ENCODE measurements around the gene SH3RF3. TPM values are rescaled to one million over a fixed set of nuclear protein-coding genes. Genes with fewer than 3 reads are reported as not detected.

SH3RF3 gene
- total RNA-seq, 1 experiment from 2014 or later, result 1.0 TPM

DNA sequence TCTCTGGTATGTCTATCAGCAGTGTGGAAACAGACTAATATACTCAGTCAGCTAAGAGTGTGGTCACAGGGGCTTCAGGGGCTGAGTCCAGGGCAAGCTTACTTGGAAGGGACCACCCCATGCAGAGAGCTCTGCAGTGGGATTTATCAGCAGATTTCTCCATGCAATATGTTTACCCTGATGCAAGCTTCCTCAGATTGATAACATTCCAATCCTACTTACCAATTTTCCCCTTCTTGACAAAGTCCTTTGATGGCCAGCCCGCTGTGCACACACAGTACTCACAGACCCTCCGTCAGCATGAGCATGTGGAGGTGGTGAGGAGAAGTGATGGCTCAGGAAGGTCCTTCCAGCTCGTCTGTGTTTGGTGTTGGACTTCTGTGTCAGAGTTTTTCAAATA is 51.8 kb downstream of the SH3RF3 start:
- ChIA-PET CTCF (no interaction called here), POLR2A (no interaction called here)
- Mint-ChIP-seq H3K27ac (no peak overlapping the region), H3K4me1 (peaks cover 12% of the 10 kb centered on the region), H3K9me3 (peaks cover 36% of the 10 kb centered on the region), H3K27me3 (ENCODE audit: low read depth) (peaks cover 2% of the 10 kb centered on the region; the same call in 1 of the 2 replicates), H3K4me3 (no peak overlapping the region), H3K36me3 (peaks cover 17% of the 10 kb centered on the region)
- no peak for ATAC-seq
- no peak for DNase-seq (ENCODE audit: low spot score)
- TF ChIP-seq, protein P1, sequence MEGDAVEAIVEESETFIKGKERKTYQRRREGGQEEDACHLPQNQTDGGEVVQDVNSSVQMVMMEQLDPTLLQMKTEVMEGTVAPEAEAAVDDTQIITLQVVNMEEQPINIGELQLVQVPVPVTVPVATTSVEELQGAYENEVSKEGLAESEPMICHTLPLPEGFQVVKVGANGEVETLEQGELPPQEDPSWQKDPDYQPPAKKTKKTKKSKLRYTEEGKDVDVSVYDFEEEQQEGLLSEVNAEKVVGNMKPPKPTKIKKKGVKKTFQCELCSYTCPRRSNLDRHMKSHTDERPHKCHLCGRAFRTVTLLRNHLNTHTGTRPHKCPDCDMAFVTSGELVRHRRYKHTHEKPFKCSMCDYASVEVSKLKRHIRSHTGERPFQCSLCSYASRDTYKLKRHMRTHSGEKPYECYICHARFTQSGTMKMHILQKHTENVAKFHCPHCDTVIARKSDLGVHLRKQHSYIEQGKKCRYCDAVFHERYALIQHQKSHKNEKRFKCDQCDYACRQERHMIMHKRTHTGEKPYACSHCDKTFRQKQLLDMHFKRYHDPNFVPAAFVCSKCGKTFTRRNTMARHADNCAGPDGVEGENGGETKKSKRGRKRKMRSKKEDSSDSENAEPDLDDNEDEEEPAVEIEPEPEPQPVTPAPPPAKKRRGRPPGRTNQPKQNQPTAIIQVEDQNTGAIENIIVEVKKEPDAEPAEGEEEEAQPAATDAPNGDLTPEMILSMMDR (IDR thresholded peaks at IDR 0.05), result no peak
- TF ChIP-seq RELA (CRISPR knock-in tag; IDR thresholded peaks at IDR 0.05; ENCODE audit: borderline replicate concordance) (no peak), ESRRA (CRISPR knock-in tag; IDR thresholded peaks at IDR 0.05; ENCODE audit: borderline replicate concordance) (no peak)
- TF ChIP-seq, protein P2, sequence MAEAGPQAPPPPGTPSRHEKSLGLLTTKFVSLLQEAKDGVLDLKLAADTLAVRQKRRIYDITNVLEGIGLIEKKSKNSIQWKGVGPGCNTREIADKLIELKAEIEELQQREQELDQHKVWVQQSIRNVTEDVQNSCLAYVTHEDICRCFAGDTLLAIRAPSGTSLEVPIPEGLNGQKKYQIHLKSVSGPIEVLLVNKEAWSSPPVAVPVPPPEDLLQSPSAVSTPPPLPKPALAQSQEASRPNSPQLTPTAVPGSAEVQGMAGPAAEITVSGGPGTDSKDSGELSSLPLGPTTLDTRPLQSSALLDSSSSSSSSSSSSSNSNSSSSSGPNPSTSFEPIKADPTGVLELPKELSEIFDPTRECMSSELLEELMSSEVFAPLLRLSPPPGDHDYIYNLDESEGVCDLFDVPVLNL (CRISPR knock-in tag; IDR thresholded peaks at IDR 0.05; ENCODE audit: borderline replicate concordance, low read depth), result no peak

DNA sequence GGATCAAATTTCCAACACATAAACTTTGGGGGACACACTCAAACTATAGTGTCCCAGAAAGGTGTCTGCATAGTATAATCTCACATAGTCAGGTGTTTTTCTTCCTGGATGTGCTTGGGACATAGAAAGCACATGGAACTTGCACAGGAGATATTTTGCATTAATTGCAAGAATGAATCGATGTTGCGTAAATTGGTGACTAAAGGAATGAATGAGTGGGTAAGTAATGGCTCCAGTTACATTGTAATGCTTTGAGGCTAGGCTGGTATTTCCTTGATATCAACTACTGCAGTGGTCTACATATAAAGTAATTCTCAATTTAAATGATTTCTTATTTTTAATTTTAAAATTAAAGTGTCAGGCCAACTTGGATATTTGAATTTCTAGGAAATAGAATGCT is 53.4 kb downstream of the SH3RF3 start:
- Mint-ChIP-seq H3K9me3 (peaks cover 32% of the 10 kb centered on the region), H3K36me3 (peaks cover 17% of the 10 kb centered on the region), H3K27me3 (ENCODE audit: low read depth) (peaks cover 2% of the 10 kb centered on the region; the same call in 1 of the 2 replicates), H3K27ac (no peak overlapping the region), H3K4me3 (no peak overlapping the region), H3K4me1 (peaks cover 2% of the 10 kb centered on the region)
- no peak for DNase-seq (ENCODE audit: low spot score)
- no peak for TF ChIP-seq ZNF423 (CRISPR knock-in tag; IDR thresholded peaks at IDR 0.05)
- TF ChIP-seq TCF7 (CRISPR knock-in tag; IDR thresholded peaks at IDR 0.05; ENCODE audit: low read depth), result no peak
- TF ChIP-seq, protein P3, sequence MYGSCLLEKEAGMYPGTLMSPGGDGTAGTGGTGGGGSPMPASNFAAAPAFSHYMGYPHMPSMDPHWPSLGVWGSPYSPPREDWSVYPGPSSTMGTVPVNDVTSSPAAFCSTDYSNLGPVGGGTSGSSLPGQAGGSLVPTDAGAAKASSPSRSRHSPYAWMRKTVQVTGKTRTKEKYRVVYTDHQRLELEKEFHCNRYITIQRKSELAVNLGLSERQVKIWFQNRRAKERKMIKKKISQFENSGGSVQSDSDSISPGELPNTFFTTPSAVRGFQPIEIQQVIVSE (CRISPR knock-in tag; IDR thresholded peaks at IDR 0.05; ENCODE audit: borderline replicate concordance), result no peak
- no peak for TF ChIP-seq ELF4 (CRISPR knock-in tag; IDR thresholded peaks at IDR 0.05; ENCODE audit: low read depth)
- TF ChIP-seq CREM (CRISPR knock-in tag; IDR thresholded peaks at IDR 0.05), result no peak
- TF ChIP-seq ZNF416 (CRISPR knock-in tag; IDR thresholded peaks at IDR 0.05), result no peak
- TF ChIP-seq NFE2L1 (CRISPR knock-in tag; IDR thresholded peaks at IDR 0.05), result no peak
- TF ChIP-seq, protein P4, sequence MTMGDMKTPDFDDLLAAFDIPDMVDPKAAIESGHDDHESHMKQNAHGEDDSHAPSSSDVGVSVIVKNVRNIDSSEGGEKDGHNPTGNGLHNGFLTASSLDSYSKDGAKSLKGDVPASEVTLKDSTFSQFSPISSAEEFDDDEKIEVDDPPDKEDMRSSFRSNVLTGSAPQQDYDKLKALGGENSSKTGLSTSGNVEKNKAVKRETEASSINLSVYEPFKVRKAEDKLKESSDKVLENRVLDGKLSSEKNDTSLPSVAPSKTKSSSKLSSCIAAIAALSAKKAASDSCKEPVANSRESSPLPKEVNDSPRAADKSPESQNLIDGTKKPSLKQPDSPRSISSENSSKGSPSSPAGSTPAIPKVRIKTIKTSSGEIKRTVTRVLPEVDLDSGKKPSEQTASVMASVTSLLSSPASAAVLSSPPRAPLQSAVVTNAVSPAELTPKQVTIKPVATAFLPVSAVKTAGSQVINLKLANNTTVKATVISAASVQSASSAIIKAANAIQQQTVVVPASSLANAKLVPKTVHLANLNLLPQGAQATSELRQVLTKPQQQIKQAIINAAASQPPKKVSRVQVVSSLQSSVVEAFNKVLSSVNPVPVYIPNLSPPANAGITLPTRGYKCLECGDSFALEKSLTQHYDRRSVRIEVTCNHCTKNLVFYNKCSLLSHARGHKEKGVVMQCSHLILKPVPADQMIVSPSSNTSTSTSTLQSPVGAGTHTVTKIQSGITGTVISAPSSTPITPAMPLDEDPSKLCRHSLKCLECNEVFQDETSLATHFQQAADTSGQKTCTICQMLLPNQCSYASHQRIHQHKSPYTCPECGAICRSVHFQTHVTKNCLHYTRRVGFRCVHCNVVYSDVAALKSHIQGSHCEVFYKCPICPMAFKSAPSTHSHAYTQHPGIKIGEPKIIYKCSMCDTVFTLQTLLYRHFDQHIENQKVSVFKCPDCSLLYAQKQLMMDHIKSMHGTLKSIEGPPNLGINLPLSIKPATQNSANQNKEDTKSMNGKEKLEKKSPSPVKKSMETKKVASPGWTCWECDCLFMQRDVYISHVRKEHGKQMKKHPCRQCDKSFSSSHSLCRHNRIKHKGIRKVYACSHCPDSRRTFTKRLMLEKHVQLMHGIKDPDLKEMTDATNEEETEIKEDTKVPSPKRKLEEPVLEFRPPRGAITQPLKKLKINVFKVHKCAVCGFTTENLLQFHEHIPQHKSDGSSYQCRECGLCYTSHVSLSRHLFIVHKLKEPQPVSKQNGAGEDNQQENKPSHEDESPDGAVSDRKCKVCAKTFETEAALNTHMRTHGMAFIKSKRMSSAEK (CRISPR knock-in tag; IDR thresholded peaks at IDR 0.05; ENCODE audit: borderline replicate concordance), result no peak
- TF ChIP-seq ZNF317 (CRISPR knock-in tag; IDR thresholded peaks at IDR 0.05; ENCODE audit: borderline replicate concordance, low read depth), result no peak
- TF ChIP-seq ESRRA (CRISPR knock-in tag; IDR thresholded peaks at IDR 0.05; ENCODE audit: borderline replicate concordance), result no peak
- no peak for TF ChIP-seq ETV6 (CRISPR knock-in tag; IDR thresholded peaks at IDR 0.05)
- TF ChIP-seq, protein P5, sequence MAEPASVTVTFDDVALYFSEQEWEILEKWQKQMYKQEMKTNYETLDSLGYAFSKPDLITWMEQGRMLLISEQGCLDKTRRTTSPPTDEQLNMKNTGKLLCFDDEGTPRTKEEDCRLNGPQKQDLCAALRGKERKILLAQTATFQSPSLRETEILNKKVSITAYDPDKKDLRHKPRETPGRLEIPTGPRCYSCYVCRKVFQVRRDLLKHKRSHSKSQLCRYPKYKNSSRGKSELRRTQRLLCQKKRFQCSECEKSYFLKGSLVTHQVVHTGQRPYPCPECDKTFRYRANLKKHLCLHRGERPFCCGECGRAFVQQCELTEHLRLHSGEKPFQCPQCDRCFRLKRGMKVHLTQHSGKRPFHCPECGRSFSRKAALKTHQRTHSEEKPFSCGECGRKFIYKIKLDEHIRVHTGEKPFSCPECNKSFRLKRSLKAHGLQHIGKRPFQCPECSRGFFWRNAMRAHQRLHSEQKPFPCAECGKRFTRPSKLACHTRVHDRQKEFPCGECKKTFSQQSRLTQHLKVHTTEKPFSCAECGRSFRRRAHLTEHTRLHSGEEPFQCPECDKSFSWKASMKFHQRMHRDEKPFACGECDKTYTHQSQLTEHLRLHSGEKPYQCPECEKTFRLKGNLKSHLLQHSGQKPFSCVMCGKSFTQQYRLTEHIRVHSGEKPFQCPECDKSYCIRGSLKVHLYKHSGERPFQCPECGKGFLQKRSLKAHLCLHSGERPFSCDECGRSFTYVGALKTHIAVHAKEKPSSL (CRISPR knock-in tag; conservative IDR thresholded peaks at IDR 0.05), result no peak
- TF ChIP-seq ATF1 (CRISPR knock-in tag; IDR thresholded peaks at IDR 0.05), result no peak
- no peak for TF ChIP-seq CREB1 (CRISPR knock-in tag; IDR thresholded peaks at IDR 0.05)
- CTCF ChIA-PET, result no interaction called here
- POLR2A ChIA-PET, result no interaction called here
- no peak for ATAC-seq

All from WTC11 (cell line).